ENCODE data around the gene MINDY2.

The MINDY2 gene

DNA sequence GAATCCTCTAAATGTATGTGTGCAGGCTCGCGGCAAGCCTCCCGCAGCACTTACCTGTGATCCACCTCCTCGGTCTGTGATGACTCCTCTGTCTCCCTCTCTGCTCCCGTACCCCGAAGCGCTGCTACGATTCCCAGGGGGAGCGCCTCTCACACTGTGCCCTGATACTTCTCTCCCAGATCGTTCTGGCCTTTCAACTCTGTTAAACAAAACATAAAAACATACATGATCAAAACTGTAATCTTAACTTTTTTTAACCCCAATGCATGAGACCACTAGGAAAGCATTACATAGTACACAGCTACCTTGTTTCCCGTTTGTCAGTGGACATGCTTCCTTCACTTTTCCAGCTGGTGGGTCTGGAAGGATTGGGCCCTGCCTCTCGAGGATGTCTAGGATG lies 115.8 kb downstream of the MINDY2 start:
- no peak for DNase-seq (ENCODE audit: low read depth)

DNA sequence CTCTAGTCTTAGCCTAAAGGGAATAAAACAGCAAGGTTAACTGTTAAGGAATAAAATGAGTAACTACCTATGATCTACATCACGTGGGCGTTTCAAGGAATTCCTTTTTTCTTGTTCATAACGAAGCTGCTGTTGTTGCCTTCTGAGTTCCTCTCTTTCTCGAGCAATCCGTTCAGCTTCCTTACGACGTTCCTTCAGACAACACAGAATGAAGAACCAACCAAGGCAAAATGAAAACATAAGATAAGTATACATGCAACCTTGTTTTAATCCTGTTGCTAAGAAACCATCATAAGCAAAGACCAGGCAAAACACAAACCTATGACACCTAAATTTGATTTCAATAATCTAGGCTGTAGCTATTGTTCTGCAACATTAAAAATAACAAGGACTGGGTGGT lies 118.3 kb downstream of the MINDY2 start:
- no peak for DNase-seq (ENCODE audit: low read depth)

DNA sequence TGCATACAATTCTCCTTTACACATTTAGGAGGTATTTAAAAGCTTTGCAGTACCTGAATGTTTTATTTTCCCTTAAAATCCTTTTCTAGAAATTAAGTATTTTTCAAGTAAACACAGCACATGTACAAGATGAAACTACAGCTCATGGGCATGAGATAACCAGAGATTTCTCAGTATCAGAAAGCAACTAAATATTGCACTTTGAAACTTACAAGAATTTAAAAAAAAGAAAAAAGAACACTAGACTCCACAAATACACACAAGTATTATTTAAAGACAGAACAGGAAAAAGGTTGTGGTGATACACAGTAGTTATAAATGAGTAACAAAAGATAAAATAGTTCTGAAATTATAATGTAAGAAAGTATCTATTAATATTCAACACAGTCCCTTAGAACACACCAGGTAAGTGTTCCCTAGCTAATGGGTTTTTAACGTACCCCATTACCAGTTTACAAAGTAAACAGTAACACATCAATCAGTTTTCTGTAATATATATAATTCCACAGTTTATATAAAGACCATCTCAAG lies 127.1 kb downstream of the MINDY2 start:
- no peak for DNase-seq (ENCODE audit: low read depth)

DNA sequence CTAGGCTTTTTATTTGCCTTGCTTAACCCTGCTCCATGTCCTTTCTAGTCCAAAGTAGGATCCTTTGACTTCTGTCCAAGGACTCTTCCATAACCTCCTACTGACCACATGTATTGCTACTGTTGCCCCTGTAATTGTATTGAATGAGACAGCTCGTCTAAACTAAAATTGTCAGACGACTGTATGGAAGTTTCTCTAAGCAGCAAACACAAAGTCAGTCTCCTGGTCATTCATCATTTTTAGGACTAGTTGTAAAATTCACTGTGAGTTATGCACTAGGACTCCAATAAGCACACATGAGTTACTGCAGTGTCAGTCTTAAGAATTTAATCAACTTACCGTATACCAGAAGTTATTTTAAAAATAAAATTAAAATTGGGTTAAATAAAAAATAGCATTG lies 129.5 kb downstream of the MINDY2 start:
- no peak for DNase-seq (ENCODE audit: low read depth)

DNA sequence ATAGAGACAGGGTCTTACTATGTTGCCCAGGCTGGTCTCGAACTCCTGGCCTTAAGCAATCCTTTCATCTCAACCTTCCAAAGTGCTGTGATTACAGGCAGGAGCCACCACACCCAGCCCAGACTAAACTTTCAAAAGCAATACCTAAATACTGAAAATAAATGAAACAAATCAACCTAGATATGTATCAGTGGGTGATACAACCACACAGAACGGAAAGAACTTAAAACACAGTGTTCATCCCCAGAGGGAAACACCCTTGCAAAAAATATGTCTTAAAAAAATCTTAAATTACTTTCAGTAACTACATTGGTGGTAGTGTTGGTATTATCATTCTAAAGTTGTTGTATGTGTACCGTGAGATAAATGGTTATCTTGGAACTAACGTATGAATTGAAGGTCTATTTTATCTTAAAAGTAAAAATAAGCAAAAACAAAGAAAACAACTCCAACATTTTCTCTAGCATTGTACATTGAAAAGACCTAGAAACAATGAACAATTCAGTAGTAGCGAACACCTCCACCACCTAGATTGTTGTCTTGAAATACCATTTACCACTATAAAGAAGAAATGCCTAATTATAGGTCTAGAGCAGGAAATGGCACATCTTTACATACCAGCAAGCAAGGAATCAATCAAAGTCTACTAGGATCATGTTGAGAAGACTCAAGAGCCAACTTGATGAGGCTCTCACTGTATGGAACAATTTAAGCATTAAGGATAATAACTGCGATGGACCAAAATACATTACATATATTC lies 137.6 kb downstream of the MINDY2 start:
- DNase-seq (ENCODE audit: low read depth), result no peak

DNA sequence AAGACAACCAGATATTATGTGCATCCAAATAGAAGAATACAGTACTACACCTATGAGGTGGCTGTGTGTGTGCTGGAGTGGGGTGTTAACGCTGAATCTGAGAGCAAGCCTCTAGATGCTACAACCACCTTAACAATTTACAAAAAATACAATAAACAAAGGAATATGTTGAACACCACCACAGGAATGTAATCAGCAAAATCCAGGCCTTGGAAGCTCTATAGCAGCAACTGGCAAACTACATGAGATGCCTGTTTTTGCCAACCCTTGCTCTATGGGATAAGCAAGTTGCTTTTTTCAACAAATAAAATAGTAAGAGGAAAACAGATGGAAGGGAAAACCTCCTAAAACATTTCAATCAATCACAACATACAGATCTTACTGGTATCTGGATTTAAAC lies 138.5 kb downstream of the MINDY2 start:
- DNase-seq (ENCODE audit: low read depth), result no peak

DNA sequence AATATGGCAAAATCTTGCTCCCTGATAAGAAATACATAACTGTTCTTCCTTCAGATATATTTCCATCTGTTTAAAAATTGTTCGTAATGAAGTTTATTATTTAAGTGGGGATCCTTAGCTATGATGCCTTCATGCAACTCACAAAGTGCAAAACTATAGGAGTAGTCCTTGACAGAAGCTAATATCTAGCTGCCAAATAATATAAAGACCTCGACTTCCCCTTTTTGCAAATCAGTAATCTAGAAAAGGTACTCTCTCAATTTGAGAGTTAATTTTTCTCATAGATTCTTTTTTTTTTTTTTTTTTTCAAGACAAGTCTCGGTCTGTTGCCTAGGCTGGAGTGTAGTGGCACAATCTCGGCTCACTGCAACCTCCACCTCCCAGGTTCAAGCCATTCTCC lies 139.4 kb downstream of the MINDY2 start:
- no peak for DNase-seq (ENCODE audit: low read depth)
